ENCODE results near the gene TNFRSF8. TPM values are rescaled to one million over a fixed set of nuclear protein-coding genes. Genes with fewer than 3 reads are reported as not detected.

Gene TNFRSF8
- total and polyA plus RNA-seq, 9 of the 15 experiments (the other 6 are each of a cell fraction or from before 2014, with no cell fraction given): 3.5 to 38.4 (median 17.1) TPM

DNA sequence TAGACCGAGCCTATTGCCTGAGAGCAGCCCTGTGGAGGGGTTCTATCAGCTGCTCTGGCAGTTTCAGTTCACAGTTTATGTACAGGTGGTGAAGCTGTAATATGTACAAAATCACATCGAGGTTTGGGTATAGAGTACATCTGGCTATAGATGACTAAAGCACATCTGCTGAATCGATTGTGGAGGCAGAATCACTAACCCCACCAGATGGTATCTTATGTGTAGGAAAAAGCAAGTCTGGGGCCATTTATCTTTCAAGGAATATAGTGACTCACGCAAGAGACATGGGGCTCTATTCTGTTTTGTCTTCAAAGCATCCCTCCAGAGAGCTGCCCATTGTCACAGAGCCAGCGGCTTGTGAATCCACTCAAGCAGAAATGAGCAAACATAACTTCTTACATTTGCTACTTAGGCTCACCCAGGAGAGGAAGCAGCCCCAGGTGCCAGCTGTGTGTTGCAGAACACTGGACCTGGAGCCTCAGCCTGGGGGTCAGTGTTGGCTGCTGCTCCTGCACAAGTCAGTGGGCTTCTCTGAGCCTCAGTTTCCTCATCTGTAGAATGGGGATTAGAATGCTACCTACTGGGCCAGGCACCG, 22.5 kb upstream of the TNFRSF8 start (continued):
- no peak for TF ChIP-seq PHF8 (IDR thresholded peaks at IDR 0.05; ENCODE audit: borderline replicate concordance, low read length)
- no peak for TF ChIP-seq ELF4 (CRISPR knock-in tag; IDR thresholded peaks at IDR 0.05)
- TF ChIP-seq XRCC5 (IDR thresholded peaks at IDR 0.05; ENCODE audit: low read depth, low read length): 0 out of 2 replicates have a peak, but pooled peaks have one; percentile 10
- TF ChIP-seq, protein P1, sequence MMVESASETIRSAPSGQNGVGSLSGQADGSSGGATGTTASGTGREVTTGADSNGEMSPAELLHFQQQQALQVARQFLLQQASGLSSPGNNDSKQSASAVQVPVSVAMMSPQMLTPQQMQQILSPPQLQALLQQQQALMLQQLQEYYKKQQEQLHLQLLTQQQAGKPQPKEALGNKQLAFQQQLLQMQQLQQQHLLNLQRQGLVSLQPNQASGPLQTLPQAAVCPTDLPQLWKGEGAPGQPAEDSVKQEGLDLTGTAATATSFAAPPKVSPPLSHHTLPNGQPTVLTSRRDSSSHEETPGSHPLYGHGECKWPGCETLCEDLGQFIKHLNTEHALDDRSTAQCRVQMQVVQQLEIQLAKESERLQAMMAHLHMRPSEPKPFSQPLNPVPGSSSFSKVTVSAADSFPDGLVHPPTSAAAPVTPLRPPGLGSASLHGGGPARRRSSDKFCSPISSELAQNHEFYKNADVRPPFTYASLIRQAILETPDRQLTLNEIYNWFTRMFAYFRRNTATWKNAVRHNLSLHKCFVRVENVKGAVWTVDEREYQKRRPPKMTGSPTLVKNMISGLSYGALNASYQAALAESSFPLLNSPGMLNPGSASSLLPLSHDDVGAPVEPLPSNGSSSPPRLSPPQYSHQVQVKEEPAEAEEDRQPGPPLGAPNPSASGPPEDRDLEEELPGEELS (CRISPR knock-in tag; IDR thresholded peaks at IDR 0.05; ENCODE audit: borderline replicate concordance): no peak
- TF ChIP-seq BHLHE40 (IDR thresholded peaks at IDR 0.05; ENCODE audit: low read length): 0 out of 2 replicates have a peak, but pooled peaks have one; percentile 36
- no peak for TF ChIP-seq ZNF140 (CRISPR knock-in tag; IDR thresholded peaks at IDR 0.05)
- TF ChIP-seq, protein P2, sequence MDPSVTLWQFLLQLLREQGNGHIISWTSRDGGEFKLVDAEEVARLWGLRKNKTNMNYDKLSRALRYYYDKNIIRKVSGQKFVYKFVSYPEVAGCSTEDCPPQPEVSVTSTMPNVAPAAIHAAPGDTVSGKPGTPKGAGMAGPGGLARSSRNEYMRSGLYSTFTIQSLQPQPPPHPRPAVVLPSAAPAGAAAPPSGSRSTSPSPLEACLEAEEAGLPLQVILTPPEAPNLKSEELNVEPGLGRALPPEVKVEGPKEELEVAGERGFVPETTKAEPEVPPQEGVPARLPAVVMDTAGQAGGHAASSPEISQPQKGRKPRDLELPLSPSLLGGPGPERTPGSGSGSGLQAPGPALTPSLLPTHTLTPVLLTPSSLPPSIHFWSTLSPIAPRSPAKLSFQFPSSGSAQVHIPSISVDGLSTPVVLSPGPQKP (CRISPR knock-in tag; IDR thresholded peaks at IDR 0.05): no peak
- TF ChIP-seq FOS (IDR thresholded peaks at IDR 0.05; ENCODE audit: extremely low read depth, insufficient read length): peak; percentile 64
- TF ChIP-seq NCOR1 (IDR thresholded peaks at IDR 0.05): peak; percentile 70
- 0 out of 2 replicates have a peak, but pooled peaks have one; percentile 42 for TF ChIP-seq ZNF584 (CRISPR knock-in tag; IDR thresholded peaks at IDR 0.05; ENCODE audit: low read depth)
- no peak for TF ChIP-seq NR4A1 (CRISPR knock-in tag; IDR thresholded peaks at IDR 0.05)
- no peak for TF ChIP-seq NR4A1 (tag; IDR thresholded peaks at IDR 0.05)
- TF ChIP-seq ZFP30 (CRISPR knock-in tag; IDR thresholded peaks at IDR 0.05; ENCODE audit: borderline replicate concordance): no peak
- no peak for TF ChIP-seq NFATC3 (IDR thresholded peaks at IDR 0.05)
- peak; percentile 78 for TF ChIP-seq JUN (IDR thresholded peaks at IDR 0.05; ENCODE audit: borderline replicate concordance, low read depth, low read length)
- 0 out of 2 replicates have a peak, but pooled peaks have one; percentile 35 for TF ChIP-seq JUN (CRISPR knock-in tag; IDR thresholded peaks at IDR 0.05; ENCODE audit: borderline replicate concordance)
- TF ChIP-seq MYBL2 (IDR thresholded peaks at IDR 0.05; ENCODE audit: low read depth): no peak
- TF ChIP-seq MYBL2 (CRISPR knock-in tag; IDR thresholded peaks at IDR 0.05; ENCODE audit: borderline replicate concordance): no peak
- TF ChIP-seq, protein P3, sequence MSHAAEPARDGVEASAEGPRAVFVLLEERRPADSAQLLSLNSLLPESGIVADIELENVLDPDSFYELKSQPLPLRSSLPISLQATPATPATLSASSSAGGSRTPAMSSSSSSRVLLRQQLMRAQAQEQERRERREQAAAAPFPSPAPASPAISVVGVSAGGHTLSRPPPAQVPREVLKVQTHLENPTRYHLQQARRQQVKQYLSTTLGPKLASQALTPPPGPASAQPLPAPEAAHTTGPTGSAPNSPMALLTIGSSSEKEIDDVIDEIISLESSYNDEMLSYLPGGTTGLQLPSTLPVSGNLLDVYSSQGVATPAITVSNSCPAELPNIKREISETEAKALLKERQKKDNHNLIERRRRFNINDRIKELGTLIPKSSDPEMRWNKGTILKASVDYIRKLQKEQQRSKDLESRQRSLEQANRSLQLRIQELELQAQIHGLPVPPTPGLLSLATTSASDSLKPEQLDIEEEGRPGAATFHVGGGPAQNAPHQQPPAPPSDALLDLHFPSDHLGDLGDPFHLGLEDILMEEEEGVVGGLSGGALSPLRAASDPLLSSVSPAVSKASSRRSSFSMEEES (CRISPR knock-in tag; IDR thresholded peaks at IDR 0.05): no peak
- TF ChIP-seq EHMT2 (IDR thresholded peaks at IDR 0.05): peak; percentile 60; the same call in 1 of the 2 replicates
- TF ChIP-seq, protein P4, sequence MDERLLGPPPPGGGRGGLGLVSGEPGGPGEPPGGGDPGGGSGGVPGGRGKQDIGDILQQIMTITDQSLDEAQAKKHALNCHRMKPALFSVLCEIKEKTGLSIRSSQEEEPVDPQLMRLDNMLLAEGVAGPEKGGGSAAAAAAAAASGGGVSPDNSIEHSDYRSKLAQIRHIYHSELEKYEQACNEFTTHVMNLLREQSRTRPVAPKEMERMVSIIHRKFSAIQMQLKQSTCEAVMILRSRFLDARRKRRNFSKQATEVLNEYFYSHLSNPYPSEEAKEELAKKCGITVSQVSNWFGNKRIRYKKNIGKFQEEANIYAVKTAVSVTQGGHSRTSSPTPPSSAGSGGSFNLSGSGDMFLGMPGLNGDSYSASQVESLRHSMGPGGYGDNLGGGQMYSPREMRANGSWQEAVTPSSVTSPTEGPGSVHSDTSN (CRISPR knock-in tag; IDR thresholded peaks at IDR 0.05; ENCODE audit: low read depth): no peak
- TF ChIP-seq, protein P4 (tag; conservative IDR thresholded peaks at IDR 0.05; ENCODE audit: low read depth): peak; percentile 72
